ENCODE results near the gene BICD1. TPM values are rescaled to one million over a fixed set of nuclear protein-coding genes. Genes with fewer than 3 reads are reported as not detected.
A peak's percentile ranks its signal among the peaks of the same experiment; 100 is the strongest.
"Not testable (repeated sequence)": the region's sequence is repeated elsewhere in the genome, so short reads cannot be mapped to it uniquely, and the experiment has no call there.

The BICD1 gene
- total RNA-seq, 1 experiment from 2014 or later: 8.1 TPM

DNA sequence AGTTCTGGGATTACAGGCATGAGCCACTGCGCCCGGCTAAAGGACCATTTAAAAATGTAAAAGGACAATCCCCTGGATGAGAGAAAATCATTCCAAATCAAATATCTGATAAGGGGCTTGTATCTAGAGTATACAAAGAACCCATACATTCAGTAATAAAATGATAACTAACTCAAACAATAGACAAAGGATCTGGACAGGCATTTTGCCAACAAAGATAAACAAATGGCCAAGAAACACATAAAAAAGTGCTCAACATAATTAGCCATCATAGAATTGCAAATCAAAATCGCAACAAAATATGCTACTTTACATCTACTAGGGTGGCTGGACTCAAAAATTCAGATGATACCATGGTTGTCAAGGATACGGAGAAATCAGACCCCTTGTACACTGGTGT, 8.5 kb upstream of the BICD1 start:
- in situ Hi-C loops (cut with HindIII; ENCODE audit: low pct_unique_long_range_greater_than_20kb, low sequenced_read_pairs): no loop called here
- no peak for DNase-seq (ENCODE audit: low read depth, low spot score)

DNA sequence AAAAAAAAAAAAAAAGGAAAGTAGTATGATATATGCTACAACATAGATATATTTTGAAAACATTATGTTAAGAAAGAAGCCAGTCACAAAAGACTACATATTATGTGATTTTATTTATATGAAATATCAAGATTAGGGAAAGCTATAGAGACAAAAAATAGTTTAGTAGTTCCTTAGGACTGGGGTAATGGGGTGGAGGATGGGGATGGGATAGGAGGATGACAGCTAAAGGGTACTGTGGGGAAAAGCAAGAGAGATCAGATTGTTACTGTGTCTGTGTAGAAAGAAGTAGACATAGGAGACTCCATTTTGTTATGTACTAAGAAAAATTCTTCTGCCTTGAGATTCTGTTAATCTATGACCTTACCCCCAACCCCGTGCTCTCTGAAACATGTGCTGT, 7.4 kb upstream of the BICD1 start:
- in situ Hi-C loops (cut with HindIII; ENCODE audit: low pct_unique_long_range_greater_than_20kb, low sequenced_read_pairs): not testable (repeated sequence)

DNA sequence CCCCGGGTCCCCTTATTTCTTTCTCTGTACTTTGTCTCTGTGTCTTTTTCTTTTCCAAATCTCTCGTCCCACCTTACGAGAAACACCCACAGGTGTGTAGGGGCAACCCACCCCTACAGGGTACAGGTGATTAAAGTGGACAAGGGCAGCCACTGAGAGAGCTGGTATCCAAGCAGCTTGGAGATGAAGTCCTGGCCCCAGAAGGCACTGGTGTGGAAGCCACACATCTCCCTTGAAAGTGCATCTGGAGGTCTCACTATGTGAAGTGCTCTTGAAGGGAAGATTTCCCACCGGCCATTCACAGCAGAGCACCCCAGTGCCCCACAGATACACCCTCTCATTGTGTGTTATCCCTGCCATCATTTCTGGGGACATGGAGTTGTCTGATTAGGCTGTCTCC, 6.3 kb upstream of the BICD1 start:
- in situ Hi-C loops (cut with HindIII; ENCODE audit: low pct_unique_long_range_greater_than_20kb, low sequenced_read_pairs): no loop called here

More for the DNA sequence above, 7.4 kb upstream of the BICD1 start:
- DNase-seq (ENCODE audit: low read depth, low spot score): not testable (repeated sequence)

DNA sequence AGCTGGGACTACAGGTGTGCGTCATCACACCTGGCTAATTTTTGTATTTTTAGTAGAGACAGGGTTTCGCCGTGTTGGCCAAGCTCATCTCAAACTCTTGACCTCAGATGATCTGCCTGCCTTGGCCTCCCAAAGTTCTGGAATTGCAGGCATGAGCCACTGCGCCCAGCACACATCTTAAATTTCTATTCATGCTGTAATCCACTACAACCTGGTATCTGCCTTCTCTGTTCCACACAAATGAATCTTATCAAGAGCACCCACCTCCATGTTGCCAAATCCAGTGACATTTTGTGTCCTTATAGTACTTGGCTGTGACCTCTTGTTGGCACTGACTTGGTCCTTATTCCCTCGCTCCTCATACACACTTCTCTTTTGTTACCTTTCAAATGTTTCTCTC, 5.8 kb upstream of the BICD1 start:
- DNase-seq (ENCODE audit: low read depth, low spot score): no peak
- in situ Hi-C loops (cut with HindIII; ENCODE audit: low pct_unique_long_range_greater_than_20kb, low sequenced_read_pairs): no loop called here

More for the DNA sequence above, 6.3 kb upstream of the BICD1 start:
- DNase-seq (ENCODE audit: low read depth, low spot score): no peak

DNA sequence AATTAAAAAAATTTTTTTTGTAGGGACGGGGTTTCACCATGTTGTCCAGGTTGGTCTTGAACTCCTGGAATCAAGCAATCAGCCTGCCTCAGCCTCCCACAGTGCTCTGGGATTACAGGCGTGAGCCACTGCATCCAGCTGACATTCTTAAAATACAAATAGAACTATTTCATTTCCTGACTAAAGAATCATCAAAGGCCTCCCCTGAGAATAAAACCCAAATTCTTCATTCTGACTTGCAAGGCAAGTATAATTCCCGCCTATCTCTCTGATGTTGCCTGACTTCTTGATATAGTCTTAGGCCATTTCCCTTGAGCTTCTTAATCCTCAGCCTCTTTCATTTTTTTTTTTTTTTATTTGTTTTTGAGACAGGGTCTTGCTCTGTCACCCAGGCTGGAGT, 4.4 kb upstream of the BICD1 start:
- no peak for DNase-seq (ENCODE audit: low read depth, low spot score)
- in situ Hi-C loops (cut with HindIII; ENCODE audit: low pct_unique_long_range_greater_than_20kb, low sequenced_read_pairs): no loop called here

DNA sequence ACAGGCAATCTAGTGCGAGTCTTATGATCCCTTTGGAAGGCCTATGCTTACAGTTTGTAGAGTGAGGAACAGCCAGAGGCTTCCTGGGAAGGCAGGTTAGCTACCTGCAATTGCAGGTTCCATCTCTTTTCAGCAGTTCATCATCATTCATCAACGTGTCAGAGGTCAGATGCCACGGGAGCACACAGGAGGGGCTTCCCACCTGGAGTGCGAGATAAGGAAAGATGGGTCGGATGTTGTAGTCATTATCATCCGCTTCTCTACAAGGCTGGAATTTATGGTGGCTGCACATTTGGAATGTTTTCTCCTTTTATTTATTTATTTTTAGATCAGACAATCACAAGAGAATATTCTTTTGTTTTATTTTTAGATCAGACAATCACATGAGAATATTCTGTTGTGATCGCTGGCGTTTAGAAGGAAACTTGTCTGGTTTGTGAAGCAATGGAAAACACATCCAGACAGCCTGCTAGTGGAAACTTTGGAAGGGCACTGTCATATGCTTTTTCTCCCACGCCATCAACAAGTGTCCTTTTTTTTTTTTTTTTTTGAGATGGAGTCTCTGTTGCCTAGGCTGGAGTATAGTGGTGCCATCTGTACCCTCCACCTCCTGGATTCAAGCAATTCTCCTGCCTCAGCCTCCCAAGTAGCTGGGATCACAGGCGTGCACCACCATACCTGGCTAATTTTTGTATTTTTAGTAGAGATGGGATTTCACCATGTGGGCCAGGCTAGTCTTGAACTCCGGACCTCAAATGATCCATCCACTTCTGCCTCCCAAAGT, 1.9 kb upstream of the BICD1 start:
- in situ Hi-C loops (cut with HindIII; ENCODE audit: low pct_unique_long_range_greater_than_20kb, low sequenced_read_pairs): no loop called here
- DNase-seq (ENCODE audit: low read depth, low spot score): no peak

DNA sequence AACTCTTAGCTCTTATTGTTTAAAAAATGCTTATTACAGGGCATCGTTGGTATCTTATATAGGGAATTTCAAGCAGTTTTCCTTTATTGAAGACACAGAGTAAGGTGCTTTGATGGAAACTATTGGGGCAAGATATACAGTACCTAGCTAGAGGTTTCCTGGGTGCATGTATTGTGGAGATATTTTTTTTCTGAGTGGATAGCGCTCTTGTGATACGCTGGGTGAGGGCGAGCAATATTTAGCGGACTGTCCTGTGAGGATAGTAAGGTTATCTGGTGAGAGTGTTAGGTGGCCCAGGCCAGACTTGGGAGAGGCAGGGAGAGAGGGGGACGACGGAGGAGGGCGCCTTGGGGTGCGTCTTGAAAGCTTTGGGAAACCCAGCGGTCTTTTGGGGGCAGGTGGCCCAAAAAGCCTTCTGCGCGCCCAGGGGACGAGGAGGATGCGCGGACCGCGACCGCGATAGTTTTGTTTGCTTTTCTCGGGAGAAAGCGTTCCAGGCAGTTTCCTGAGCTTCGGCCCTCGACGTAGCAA, 596 bp upstream of the BICD1 start:
- DNase-seq (ENCODE audit: low read depth, low spot score): no peak
- in situ Hi-C loops (cut with HindIII; ENCODE audit: low pct_unique_long_range_greater_than_20kb, low sequenced_read_pairs): no loop called here

DNA sequence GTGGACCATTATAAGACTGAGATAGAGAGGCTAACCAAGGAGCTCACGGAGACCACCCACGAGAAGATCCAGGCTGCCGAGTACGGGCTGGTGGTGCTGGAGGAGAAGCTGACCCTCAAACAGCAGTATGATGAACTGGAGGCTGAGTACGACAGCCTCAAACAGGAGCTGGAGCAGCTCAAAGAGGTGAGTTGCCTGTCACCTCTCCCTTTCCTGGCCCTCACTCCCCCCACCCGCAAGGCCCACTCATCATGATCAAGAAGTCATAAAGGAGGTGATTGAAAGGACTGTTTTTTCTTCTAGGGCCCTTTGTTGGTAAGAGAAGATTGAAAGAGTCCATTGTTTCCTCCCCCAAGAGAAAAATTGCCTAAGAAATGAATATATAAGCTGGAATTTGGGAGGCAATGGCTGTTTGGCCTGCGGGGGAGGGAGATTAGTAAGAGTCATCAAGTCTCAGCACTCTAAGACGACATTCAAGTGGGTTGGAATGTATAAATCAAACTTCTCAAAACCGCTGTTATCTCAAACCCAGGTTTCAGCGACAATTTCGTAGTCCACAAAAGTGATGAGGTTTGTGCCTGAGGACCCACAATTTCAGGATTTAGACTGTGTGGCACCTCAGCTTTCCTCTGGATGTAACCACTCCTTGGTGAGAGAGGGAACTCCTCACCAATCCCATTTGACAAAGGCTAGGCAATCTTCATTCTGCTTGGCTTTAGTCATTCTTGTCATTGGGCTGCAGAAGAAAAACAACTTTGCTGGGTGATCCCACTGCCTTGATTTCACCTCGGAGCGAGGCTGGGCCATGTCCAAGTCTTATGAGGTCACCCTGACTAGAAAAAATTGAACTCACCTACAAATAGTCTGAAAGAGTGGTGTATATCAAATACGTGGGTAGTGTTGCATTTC, 966 bp downstream of the BICD1 start:
- peak; percentile 71 for DNase-seq (ENCODE audit: low read depth, low spot score)
- in situ Hi-C loops (cut with HindIII; ENCODE audit: low pct_unique_long_range_greater_than_20kb, low sequenced_read_pairs): no loop called here

DNA sequence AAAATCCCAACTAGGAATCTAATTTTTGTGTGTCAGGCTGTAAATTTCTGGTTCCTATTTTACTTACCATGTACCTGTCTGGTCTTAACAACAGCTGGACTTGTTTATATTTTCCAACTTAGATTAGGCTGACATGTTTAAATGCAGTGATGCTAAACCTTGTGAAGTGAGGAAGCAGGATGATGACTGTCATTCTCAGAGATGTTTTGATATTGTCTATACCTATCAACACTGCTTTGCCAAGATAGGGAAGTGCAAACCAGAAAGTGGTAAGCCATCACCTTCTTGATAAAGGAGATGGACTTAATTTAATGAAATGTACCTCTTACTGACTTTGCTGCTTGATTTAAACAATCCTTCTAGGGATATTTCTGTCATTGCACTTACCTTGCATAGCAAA, 2.1 kb downstream of the BICD1 start:
- DNase-seq (ENCODE audit: low read depth, low spot score): no peak
- in situ Hi-C loops (cut with HindIII; ENCODE audit: low pct_unique_long_range_greater_than_20kb, low sequenced_read_pairs): no loop called here

DNA sequence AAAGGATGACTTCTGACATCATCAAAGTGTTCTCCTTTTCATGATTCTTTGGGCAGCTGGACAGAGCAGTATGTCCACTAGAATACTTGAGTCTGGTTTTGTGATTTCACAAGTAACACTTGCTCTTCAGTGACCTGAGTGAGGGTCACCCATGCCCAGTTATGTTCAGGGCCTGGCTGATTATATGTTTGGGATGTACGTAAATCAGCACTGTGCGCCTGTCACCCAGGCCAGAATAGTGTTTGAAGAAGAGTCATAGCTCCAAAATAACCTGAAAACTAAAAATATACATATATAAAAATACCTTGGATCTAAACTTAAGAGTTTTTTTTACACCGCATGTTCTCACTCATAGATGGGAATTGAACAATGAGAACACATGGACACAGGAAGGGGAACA, 3.8 kb downstream of the BICD1 start:
- no peak for DNase-seq (ENCODE audit: low read depth, low spot score)
- in situ Hi-C loops (cut with HindIII; ENCODE audit: low pct_unique_long_range_greater_than_20kb, low sequenced_read_pairs): no loop called here

DNA sequence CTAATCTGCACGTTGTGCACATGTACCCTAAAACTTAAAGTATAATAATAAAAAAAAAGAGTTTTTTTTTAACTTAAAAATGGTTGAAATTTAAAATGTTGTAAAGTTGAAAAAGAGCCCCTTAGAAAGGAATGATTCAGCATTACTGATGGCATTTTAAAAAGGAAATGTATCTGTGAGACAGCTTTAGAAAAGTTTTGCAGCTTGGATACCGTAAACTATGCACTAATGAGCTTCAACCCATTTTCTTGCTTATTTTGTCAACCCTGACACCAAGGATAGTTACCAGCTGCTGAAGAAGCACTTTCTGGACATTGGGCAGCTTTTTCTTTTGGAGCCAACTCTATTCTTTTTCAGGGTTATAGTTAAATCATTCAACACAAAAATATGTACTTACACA, 4.3 kb downstream of the BICD1 start:
- no peak for DNase-seq (ENCODE audit: low read depth, low spot score)
- in situ Hi-C loops (cut with HindIII; ENCODE audit: low pct_unique_long_range_greater_than_20kb, low sequenced_read_pairs): no loop called here

DNA sequence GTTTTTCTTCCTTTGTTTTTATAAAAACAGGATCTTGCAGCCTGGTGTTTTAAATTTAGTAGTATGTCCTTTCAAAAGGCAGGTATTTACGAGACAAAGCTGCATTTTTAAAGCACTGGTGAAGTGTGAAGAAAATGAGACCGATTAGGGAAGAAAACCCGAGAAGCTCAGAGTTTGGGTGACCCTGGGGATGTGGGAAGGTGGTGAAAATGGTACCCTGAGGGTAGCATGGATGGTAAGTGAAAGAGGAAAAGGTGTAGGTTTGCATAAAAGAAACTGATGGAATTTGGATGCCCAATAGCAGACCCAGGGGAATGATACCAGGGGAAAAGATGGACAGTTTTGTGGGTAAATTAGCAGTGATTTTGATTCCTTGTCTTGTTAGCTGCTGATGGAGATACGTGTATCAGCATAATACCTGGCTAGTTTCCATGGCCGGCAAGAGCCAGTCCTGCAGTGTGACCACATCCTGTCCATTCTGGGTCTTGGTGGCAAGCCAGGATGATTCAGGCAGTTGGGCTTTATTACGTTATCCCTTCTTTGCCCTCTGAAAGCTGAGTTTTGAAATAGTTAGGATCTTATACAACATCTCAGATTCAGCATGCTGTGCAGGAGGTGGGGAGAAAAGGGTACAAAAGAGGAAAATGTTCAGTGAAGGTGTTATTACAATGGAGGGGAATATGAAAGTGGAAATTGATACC, 8.9 kb downstream of the BICD1 start:
- in situ Hi-C loops (cut with HindIII; ENCODE audit: low pct_unique_long_range_greater_than_20kb, low sequenced_read_pairs): no loop called here
- peak; percentile 81 for DNase-seq (ENCODE audit: low read depth, low spot score)

DNA sequence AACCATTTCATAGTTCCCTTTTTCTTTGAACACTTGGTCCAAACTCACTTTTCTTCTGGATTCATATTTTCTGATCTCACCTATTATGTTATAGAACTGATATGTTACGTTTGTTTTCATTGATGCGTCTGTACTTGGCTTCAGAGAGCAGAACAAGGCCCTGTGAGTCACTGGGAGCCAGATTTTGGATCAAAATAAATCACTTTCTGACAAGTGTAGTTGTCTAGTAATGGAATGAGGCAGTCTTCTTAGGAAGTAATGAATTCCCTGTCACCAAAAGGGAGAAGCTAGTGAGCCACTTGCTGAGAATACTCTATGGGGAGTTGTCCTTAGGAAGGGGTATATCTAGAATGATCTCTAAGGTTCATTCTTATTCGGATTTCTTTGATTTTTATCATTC, 10.2 kb downstream of the BICD1 start:
- in situ Hi-C loops (cut with HindIII; ENCODE audit: low pct_unique_long_range_greater_than_20kb, low sequenced_read_pairs): no loop called here
- no peak for DNase-seq (ENCODE audit: low read depth, low spot score)

DNA sequence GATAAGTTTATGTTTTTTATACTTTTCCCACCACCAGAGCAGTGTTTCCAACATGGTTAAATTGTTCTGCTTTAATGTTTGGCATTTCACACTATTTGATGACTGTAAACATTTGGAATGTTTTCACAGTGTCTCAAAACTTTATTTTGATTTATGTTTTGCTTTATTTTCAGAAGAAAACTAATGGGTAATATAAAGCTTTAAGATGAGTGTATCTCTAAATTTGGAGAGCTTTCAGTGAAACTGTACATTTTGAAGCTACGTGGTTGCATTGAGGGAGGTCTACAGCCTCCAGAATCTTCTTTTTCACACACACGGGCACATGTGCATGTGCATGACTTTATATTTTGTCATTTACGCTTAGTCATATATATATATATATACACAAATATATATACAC, 10.7 kb downstream of the BICD1 start:
- DNase-seq (ENCODE audit: low read depth, low spot score): no peak

DNA sequence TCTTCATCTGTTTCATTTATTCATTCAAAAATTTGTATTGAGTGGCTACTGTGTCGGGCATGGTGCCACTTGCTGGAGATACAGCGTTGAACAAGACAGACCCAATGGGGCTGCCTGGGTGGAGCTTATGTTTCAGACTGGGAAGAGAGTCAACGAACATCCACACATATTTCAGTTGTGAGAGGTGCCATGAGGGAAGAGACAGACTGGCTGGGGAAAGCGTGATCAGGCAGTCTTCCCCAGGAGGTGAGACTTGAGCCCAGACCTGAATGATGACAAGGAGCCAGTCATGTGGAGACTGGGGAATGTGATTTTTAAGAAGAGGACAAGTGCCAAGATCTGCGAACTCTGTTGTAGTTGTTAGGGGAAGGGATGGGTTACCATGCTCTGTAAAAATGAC, 12.2 kb downstream of the BICD1 start:
- DNase-seq (ENCODE audit: low read depth, low spot score): no peak
- in situ Hi-C loops (cut with HindIII; ENCODE audit: low pct_unique_long_range_greater_than_20kb, low sequenced_read_pairs): no loop called here

More for the DNA sequence above, 10.7 kb downstream of the BICD1 start:
- in situ Hi-C loops (cut with HindIII; ENCODE audit: low pct_unique_long_range_greater_than_20kb, low sequenced_read_pairs): no loop called here

DNA sequence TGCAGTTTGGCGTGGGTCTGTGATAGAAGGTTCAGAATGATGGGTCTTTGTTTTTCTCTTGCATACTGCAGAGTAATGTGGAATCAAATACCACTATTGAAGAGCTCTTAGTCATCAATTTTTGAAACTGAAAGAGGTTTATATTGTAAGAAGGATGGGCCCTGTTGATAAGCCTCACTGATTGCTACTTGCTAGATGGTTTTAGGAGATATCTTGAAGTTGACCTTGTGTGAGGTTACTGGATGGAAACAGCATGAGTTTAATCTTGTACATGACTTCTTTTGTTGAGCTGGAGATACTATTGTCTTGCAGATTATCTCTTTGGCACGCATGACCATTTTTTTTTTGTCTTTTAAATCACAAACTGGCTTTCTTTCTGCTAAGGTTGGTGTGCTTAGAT, 13.8 kb downstream of the BICD1 start:
- in situ Hi-C loops (cut with HindIII; ENCODE audit: low pct_unique_long_range_greater_than_20kb, low sequenced_read_pairs): no loop called here
- peak; percentile 28 for DNase-seq (ENCODE audit: low read depth, low spot score)

DNA sequence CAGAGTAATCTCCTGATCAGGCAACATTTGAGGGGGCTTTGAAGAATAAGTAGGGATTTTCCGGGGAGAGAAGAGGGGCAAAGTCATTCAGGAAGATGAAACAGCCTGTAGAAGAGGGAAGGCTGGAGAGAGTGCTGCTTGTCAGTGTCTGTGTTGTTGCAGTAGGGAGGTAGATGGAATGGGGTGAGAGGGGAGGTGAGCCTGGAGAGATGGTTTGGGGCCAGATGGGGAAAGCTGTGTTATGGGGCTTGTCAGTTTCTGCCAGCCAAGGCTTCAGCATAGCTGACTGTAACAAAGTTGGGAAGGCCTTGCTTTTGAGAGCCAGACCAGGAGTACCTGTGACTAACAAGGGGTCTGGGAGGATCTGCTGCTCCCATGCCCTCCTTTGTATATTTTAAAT, 18.0 kb downstream of the BICD1 start:
- DNase-seq (ENCODE audit: low read depth, low spot score): no peak
- in situ Hi-C loops (cut with HindIII; ENCODE audit: low pct_unique_long_range_greater_than_20kb, low sequenced_read_pairs): no loop called here

DNA sequence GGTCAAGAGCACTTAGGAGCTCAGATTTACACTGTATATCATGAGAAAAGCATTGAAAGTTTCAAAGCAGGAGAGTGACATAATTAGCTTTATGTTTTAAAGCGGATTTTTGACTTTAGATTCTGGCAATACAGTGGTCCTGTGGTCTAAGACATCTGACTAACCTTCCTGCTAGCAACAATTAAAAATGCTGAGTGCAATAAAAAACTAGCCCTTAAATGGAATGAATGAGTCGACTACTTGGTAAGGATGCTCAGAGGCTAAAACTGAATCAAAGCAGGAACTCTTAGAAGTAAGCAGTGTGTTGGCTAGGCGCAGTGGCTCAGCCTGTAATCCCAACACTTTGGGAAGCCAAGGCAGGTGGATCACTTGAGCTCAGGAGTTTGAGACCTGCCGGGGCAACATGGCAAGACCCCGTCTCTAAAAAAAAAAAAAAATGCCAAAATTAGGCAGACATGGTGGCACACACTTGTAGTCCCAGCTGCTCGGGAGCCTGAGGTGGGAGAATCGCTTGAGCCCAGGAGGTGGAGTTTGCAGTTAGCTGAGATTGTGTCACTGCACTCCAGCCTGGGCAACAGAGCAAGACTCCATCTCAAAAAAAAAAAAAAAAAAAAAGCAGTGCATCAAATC, 18.9 kb downstream of the BICD1 start:
- no peak for DNase-seq (ENCODE audit: low read depth, low spot score)
- in situ Hi-C loops (cut with HindIII; ENCODE audit: low pct_unique_long_range_greater_than_20kb, low sequenced_read_pairs): no loop called here
